Activated effector memory CD4-positive, alpha-beta T cell treated with anti-CD3 and anti-CD28 coated beads, Interleukin-2, amount 50 U/mL, for 16 hours (primary cell): ENCODE data around the gene PERCC1.
"Not testable (repeated sequence)": the region's sequence is repeated elsewhere in the genome, so short reads cannot be mapped to it uniquely, and the experiment has no call there.

Experiments used
- DNase-seq: peaks from one replicate; pipeline ENCODE4 v3.0.0-alpha.2; 2020

Gene PERCC1

DNA sequence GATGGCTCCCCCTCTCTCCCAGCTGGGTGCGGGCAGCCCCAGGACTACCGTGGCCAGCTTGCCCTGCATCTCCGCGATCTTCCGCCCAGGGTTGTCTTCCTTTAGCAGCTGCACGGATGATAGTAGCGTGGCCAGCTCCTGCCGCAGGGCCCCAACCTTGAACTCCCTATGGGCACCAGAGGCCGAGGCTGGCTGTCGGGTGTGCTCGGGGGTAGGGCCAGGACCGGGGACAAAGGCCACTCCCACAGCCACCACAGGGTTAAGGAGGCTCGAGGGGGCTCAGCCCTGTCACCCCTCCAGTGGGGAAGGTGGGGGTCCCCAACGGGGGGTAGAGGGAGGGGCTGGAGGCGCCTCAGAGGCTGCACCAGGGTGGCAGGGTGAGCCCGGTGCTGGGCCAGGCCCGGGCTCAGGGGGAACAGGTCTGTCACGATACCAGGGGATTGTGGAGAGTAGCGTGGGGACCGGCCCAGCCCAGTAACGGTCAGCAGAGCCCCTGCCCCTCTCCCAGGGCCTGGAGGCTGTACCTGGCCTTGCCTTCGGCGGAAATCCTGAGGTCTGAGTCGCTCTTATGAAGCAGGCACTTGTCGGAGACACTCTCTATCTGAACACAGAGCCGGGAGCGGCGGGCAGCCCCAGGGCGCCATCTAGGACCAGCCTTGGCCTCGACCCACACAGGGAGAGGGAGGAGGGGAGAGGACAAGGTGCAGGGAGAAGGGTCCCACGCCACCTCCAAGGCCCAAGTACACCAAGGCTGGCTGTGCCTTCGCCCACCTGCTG is 5.2 kb downstream of the PERCC1 start:
- no peak for DNase-seq

DNA sequence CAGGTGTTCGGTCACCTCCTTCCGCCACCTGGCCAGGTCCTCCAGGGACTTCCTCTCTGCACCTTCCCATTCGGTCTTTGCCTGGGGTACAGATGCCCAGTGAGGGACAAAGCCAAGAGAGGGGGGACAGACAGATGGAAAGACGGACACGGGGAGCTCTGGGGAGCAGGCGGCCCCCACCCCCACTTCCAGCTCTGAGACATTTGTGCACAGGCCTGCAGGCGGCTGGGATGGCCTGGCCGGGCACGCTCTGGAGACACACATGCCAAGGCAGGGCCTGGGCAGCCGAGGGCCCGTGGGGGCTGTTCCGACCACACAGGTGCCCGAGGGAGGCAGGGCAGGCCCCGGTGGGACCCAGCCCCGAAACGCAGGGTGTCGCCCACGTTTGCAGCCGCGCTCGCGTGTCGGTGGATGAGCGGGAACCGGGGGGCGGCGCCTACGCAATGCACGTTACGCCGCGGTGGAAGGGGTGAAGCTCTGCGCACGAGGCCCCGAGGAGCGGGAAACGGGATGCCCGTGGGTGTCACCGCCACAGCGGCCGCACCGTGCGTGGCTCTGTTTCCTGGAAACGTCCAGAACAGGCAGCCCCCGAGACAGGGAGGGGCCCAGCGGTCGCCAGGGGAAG is 6.0 kb downstream of the PERCC1 start:
- no peak for DNase-seq

DNA sequence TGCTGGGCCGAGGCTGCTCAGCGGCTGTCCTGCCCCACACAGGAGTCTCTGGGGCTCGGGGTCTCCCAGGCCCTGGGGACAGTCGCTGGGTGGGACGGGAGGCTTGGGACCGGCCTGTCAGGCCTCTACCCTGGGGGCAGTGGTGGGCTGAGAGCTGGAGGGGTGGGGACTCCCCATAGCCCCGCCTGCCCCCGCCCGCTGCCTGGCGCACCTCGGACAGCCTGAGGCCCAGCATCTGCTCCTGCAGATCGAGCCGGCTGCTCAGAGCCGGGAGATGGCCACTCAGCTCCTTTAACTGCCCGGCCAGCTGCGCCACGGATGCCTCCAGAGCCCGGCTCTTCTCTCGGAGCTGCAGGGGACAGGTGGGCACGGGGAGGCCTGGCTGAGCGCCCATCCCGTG is 6.7 kb downstream of the PERCC1 start:
- DNase-seq, result no peak

DNA sequence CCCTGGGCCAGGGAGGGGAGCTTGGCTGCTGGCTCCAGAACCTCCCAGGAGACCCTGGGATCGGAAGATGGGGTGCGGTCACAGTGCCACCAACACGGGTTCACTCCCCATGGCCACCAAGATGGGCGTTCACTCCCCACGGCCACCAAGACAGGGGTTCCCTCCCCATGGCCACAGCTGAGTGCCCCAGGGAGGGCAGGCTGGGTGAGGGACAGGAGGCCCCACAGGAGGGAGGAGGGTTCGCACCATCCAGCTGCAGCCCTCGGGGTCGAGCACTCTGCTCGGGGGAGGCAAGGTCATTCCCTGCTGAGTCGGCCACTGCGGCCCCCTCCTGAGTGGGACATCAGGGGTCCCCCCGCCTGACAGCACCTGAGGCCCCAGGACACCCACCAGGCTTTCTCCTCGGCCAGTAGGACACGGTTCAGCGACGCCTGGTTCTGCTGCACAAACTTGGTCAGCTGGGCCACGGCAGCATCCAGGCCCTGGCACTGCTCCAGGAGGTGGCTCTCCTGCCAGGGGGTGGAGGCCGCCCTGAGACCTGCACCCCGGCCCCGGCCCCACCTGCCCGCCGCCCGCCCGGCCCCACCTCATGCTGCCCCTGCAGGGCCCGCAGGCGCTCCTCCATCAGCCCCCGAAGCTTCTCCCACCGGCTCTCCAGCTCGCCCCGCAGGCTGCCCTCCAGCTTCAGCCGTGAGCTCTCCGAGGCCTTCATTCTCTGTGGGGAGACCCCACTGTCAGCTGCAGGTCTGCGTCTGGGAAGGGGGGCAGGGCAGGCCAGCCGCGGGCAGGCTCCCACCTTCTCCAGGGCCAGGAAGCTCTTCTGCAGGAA is 7.6 kb downstream of the PERCC1 start:
- DNase-seq, result no peak

DNA sequence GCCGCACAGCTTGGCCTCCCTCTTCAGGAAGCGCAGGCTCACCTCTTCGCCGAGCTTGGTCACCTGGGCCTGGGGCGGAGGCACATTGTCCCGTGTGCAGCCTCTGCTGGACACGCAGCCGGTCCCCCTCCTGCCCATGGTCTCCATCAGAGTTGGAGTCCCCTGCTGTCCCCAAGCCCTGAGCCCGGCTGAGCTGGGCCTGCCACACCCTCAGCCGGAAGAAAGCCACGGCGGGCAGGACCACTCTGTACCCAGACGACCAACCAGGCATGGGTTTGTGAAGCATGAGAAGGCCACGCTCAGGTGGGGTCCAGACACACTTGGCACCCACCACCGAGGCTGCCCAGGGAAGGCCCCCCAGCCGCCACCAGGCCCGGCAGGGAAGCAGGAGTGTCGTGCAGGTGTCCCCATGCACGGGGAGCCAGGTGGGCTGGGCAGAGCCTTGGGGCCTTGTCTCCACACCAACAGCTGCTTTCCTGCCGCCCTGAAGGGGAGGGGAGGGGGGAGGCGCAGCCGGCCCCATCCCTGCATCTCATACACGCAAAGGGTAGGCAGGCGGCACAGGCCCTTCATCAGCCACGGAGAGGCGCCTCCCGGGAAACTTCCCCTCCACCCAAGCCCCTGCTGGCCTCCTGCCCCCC is 8.3 kb downstream of the PERCC1 start:
- no peak for DNase-seq

DNA sequence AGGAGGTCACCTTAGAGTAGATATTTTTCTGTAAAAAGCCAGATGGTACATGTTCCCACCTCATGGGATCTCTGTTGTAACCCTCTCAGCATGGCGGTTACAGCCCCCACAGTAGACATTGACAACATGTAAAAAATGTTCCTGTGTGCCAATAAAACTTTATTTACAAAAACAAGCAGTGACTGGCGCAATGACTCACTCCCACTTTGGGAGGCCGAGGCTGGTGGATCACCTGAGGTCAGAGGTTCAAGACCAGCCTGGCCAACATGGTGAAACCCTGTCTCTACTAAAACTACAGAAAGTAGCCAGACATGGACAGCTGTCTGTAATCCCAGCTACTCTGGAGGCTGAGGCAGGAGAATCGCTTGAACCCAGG is 8.8 kb downstream of the PERCC1 start:
- DNase-seq, result not testable (repeated sequence)

DNA sequence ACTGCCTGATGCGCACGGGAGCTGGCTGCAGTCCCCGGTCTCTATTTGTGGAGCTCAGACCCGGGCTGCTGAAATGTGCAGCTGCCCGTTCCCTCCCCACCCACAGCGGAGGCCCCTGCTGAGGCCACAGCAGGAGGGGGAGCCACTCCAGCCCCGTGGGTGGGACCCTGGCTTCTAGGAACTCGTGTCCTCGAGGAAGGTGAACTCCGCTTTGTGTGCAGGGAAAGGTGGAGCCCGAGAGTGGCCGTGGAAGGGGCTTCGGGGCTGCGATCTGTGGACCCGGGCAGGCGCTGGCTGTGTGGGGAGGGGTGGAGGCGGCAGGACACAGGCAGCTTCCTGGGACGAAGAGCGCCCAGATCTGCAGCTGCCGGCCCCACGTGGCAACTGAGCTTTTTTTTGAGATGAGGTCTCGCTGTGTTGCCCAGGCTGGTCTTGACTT is 10.5 kb downstream of the PERCC1 start:
- no peak for DNase-seq

DNA sequence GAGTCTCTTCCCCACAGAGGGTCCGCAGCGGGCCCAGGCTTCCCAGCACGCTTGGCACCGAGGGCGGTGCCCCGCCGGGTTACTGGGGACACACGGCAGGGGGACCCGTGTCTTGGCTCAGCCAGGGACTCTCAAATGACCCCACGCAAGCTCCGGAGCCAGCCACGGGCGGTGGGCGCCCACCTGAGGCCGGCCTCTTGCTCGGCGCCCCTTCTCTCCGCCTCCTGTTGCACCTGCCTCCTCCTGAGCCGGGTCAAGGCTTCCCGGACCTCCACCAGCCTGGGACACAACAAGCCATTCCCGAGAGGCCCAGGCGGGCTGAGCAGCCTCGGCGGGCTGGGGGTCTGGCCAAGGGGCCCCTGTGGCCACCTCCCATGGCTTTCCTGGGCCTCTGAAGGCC is 11.8 kb downstream of the PERCC1 start:
- DNase-seq, result no peak

DNA sequence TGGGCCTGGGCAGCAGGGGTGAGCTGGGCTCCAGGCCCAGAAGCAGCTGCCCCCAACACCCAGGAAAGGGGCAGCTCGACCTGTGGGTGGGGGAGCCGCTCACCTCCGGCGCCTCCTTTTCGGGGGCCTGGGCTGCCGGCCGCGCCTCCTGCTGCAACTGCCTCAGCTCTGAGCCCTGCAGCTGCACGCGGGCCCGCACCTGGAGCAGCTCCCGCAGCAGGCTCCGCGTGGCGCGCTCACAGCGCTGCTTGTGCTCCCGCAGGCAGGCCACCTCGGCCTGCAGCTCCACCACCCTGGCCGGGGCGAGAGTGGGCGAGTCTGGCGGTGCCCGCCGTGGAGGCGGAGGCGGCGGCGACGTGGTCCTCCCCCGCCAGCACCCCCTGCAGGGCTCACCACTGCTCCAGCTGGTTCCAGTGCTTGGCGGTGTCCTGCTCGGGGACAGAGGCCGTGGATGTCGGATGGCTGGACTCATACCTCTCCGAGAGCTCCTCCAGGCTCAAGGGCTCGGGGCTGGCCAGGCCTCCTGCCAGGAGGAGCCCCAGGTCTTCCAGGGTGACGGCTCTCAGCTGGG is 12.6 kb downstream of the PERCC1 start:
- DNase-seq, result no peak

DNA sequence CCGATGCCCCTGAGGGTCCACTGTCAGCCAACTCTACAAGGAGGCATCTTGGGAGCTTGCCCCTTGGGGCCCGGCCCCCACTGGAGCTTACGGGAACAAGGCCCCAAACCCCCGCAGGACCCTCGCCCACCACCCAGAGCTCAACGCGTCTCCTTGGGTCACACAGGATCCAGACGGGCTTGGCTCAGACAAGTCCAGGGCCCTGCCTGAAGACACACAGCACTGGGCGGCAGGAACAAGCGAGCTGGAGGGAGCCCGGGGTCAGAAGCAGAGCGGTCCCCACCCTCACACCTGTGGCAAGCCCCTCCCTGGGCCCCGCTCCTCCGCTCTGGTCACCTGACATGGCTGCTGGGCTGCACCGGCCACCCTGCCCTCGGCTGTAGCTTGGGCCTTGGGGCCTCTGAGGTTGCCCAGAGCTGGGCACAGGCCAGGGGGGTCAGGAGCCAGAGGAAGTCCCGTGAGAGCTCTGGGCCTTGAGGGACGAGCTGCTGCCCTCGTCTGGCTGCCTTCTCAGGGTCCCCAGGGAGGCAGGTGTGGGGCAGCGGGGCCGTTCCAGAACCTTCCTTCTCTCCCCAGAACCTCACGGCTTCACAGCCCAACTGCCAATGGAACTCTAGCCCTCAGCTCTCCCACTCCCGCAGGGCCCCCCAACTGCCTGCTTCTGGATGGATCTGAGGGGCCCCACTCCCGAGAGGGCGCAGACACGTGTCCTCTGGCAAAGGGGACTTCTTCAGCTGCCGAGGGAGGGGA is 13.3 kb downstream of the PERCC1 start, which contains the start of gene CCDC154:
Gene CCDC154, minus strand, starts transcription at position 577 of the 750 bp plus-strand sequence. Its CDS starts 234 bp downstream, at position 343.
- DNase-seq, result no peak

DNA sequence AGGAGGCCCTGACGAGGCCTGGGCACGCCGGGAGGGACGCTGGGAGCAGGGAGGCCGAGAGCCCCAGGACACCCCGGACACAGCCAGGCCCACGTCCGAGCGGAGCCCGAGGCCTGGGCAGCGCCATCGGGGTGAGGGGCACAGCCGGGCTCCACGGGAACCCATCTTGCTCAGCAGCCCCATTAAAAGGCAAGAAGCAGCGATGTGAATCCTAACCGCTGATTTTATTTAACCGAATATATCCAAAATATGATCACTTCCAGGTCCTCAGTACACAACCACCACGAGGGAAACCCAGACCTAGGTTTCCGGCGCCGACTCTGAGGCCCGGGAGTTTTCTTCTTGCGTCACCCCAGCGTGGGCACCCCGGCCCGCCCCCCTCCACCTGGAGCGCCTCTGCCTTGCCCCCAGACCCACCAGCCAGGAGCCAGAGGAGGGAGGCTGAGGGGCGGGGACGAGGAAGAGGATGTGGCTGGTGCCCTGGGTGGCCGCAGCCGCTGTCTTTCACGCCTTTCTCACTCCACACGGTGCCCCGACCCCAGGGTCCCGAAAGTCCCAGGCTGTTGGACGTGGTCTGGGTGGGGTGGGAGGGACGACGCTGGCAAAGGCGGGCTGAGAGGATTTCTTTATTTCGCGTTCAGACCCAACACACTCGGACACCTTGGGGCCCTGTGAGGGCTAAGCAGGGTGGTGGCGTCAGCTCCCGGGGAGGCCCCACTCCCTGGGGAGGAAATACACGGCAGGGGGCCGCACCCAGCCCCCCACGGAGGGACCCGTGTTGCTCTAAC is 14.0 kb downstream of the PERCC1 start:
- no peak for DNase-seq

DNA sequence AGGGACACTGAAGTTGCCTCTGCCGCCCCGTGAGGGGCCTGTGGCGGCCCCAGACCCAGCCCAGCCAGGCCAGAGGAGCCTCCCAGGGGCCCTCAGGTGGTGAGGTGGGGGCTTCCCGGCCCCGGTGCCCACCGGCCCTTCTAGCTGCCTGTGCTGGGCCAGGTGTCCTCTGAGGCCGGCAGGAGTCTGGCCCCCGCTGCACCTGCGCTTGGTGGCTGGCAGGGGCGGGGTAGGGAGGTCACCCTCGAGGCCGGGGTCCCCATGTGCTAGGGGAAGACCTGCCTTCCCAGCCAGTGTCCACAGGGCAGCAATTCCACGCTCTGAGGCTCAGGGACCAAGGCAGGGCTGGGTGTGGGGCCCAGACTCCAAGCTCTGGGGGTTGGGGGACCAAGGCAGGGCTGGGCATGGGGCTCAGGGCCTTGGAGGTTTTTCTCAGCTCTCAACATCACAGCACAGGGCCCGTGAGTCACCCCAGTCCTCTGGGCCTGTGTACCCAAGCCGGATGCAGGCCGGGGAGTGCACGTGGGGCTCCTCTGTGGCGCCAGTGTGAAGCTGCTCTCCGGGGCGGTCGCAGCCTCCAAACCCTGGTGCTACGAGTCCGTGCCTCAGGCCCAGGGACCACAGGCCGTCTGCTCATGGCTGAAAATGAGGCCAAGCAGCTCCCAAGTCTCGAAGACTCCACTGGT is 14.8 kb downstream of the PERCC1 start:
- no peak for DNase-seq

DNA sequence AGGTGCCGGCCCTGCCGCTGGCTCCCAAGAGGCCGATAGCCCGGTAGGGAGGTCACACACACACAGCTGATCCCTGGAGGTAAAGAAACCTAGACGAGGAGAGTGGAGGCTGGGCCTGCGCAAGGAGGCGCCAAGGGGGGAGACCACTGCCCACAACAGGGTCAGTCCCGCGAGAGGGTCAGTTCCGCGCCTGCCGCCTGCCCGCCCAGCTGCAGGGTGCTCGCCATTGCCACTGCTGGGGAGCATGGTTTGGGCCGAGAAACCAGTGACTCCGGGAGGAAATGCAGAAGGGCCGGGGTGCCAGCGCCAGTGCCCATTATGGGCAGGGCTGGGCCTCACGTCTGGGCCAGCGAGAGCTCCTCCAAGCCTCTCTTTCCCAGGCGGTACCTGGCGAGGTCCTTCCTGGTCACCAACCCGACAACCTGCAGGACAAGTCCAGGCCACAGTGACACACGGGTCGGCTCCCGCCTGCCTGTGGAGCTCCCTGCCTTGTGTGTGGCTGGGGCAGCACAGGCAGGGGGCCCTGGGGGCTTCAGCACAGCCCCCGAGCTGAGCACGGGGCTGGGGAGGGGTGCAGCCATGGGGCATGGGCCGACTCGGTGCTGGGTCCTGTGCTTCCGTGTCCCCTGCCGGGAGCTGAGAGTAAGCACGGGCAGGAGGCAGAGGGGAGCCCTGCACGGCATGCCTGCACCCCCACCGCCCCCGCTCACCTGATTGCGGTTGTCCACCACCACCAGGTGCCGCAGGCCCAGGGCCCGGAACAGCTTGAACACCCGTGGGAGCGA is 15.6 kb downstream of the PERCC1 start:
- no peak for DNase-seq

DNA sequence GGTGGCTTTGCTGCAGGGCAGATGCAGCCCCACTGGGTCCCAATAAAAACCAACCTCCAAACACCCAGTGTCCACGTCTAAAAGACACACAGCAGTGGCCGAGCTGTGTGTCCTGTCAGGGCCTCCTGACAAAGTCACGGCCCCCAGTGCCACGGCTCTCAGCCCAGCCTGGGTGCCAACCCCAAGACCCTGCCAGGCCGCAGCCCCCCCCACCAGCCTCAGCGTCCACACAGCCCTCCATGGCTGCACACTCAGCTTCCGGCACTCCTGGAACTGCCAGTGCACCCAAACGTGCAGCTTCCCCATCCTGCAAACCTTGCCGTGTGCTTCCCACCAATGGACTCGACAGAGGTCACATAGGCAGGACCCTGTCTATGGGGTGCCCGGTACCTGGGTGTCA is 17.1 kb downstream of the PERCC1 start:
- no peak for DNase-seq

DNA sequence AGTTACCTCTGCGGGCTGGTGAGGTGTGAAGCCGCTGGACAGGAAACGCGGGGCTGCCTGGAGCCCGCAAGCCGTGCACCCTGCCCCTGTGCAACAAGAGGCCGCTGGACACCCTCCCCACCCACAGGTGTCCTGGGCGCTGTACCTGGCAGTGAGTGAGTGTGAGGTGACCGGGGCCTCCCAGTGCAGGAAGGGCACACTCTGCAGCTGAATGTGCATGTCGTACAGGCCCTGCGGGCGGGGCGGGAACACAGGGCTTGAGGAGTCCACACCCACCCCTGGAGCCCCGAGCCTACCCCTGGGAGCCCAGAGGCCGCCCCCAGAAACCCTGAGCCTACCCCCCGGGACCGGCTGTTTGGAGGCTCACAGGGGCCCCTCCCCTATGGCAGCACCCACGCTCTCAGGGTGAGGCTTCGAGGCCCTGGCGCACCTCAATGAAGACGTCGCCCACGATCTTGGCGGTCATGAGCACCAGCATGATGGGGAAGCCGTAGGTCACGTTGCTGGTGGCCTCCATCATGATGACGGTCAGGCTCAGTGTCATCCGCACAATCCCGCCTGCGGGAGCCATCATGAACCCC is 17.7 kb downstream of the PERCC1 start:
- no peak for DNase-seq

DNA sequence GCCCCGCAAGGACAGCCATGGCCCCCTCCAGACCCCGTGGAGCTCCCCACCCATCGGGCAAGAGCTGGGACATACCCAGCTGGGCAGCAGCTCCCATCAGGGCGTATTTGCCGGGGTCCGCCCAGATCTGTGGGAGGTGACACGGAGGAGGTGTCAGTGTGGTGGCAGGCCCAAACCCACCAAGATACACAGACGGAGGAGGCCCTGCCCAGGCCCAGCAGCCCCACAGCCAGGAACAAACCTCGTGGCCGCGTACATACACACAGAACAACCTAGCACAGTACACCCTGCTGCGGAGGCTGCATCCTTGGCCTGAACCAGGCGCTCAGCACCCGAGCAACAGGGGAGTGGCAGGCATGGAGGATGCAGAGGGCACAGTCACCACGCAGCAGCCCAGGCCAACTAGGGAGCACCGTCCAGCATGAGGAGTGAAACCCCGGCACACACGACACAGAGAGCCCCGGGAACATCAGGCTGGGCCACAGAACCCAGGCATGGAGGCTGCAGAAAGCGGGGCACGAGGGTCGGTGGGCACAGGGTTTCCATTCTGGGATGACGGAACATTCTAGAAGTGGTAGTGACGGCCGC is 18.4 kb downstream of the PERCC1 start:
- DNase-seq, result no peak

DNA sequence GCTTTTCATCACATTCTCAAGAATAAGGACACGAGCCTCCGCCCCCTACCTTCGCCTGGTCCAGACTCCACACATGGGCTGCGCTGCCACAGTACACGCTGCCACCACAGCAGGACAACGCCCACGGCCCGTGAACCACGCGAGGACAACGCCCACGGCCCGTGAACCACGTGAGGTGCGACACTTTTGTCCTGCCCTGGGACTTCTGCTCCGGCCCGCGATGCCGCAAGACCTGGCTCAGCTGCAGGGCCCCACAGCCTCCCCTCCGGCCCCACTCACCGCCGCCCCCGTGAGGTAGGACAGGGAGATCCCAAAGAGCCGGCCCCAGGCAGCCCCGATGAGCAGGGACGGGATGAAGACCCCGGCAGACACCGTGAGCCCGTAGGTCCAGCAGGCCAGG is 19.3 kb downstream of the PERCC1 start:
- DNase-seq, result no peak

DNA sequence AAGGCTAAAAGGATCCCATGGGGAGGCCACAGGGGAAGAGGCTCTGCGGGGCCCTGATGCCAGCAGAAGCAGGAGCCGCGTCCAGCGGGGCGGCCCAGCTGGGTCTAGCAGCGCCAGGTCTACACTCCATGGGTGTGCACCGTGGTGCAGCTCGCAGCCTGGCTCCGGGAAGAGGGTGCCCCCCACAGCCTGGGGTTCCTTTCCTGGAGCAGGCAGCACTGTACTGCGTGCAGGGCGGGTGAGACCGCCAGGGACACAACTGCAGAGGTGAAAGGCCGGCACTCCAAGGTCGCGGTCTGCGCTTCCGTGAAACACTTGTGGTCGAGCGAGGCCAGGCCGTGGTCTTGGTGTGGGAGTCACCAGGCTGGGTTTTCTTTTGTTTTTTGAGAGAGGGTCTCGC is 20.0 kb downstream of the PERCC1 start:
- DNase-seq, result no peak
